Gastrocnemius medialis (tissue), 4 donors: ENCODE results near the gene HEXB. TPM values are rescaled to one million over a fixed set of nuclear protein-coding genes. Genes with fewer than 3 reads are reported as not detected.
"Not testable (repeated sequence)": the region's sequence is repeated elsewhere in the genome, so short reads cannot be mapped to it uniquely, and the experiment has no call there.

Experiments used
- ATAC-seq, 2 donors: fragments of 150-250 bp; one replicate each; pipeline ENCODE4 v1.9.1; 2016
- DNase-seq, 2 donors: peaks; one replicate each; pipeline ENCODE4 v3.0.0-alpha.2; 2019
- H3K27ac ChIP-seq, 4 donors: fragments of 200-600 bp; sonication (generic); 1 replicate in 1 of 4; 2 replicates in 3 of 4; pipeline ENCODE4 v1.5.1; 2016 to 2018; ENCODE audit warnings: mild to moderate bottlenecking in 2 of 4, moderate library complexity in 1 of 4
- H3K27me3 ChIP-seq, 3 donors: fragments of 200-600 bp; sonication (generic) in 2 of 3; 1 replicate in 1 of 3; 2 replicates in 2 of 3; pipeline versions ENCODE4 v1.5.1 to v1.6.0; 2016 to 2019; ENCODE audit warnings: mild to moderate bottlenecking in 1 of 3, moderate library complexity in 1 of 3
- H3K36me3 ChIP-seq, 2 donors: fragments of 200-600 bp; sonication (generic) in 1 of 2; one replicate each; pipeline ENCODE4 v1.5.1; 2017 to 2018
- H3K4me1 ChIP-seq, 2 donors: fragments of 200-600 bp; sonication (generic) in 1 of 2; one replicate each; pipeline ENCODE4 v1.5.1; 2016 to 2017; ENCODE audit warnings: mild to moderate bottlenecking in 2 of 2
- H3K4me3 ChIP-seq, 4 donors: fragments of 200-600 bp; sonication (generic) in 3 of 4; 1 replicate in 1 of 4; 2 replicates in 3 of 4; pipeline ENCODE4 v1.5.1; 2016 to 2019; ENCODE audit warnings: mild to moderate bottlenecking in 2 of 4
- H3K9me3 ChIP-seq, 3 donors: fragments of 200-600 bp; sonication (generic) in 2 of 3; 1 replicate in 1 of 3; 2 replicates in 2 of 3; pipeline ENCODE4 v1.5.1; 2016 to 2019
- CTCF ChIP-seq, 5 experiments: fragments of 450-650 bp in 3 of 5; fragments of 200-600 bp in 2 of 5; sonication (generic) in 2 of 5; IDR thresholded peaks in 4 of 5; conservative IDR thresholded peaks in 1 of 5; 1 replicate in 4 of 5; 2 replicates in 1 of 5; pipeline ENCODE4 v1.5.1; 2016 to 2019; ENCODE audit warnings: antibody characterized with exemption in 5 of 5, mild to moderate bottlenecking in 3 of 5, moderate library complexity in 3 of 5
- POLR2A ChIP-seq, 2 donors: fragments of 450-650 bp; IDR thresholded peaks; one replicate each; pipeline ENCODE4 v1.6.1; 2017; ENCODE audit warnings: antibody characterized with exemption in 2 of 2, mild to moderate bottlenecking in 2 of 2, moderate library complexity in 2 of 2
- in situ Hi-C, 4 donors: fragments of 200-750 bp; cut with MboI; loops; one replicate each; pipeline versions ENCODE4 v1.15.0 to v1.8.0; 2017; ENCODE audit warnings: low sequenced_read_pairs in 4 of 4
- intact Hi-C: fragments of 100-400 bp; cut with DNase I; formaldehyde crosslinking; loops from one replicate; pipeline ENCODE4 v1.15.1; 2023; ENCODE audit warnings: low total_unique reads
- total RNA-seq, 4 donors: library from RNA; depleted of rRNA; stranded (reverse); fragments of >200 nt; gene quantifications; one replicate each; pipeline versions ENCODE4 v1.1.0 to v1.2.3, GENCODE V29; 2016

Gene HEXB
- total RNA-seq, 4 donors from 2014 or later, result 32.3 to 54.4 (median 47.1) TPM

- H3K27ac ChIP-seq, result peak overlapping the region in 3 of 4 donors; percentile 16 to 55 (median 21)
- intact Hi-C loops (loop anchor here (5.0 kb wide), 2 partner anchors 244 to 1009 kb away; no protein-coding TSS in a partner anchor), in situ Hi-C loops (loop anchor here in 1 of 4 donors (25.0 kb wide), 1 partner anchor 239 kb away; no protein-coding TSS in a partner anchor)
- peak; percentile 70 to 79 for ATAC-seq
- no peaks in the 10 kb centered on the region for H3K36me3 ChIP-seq
- H3K27me3 ChIP-seq, result no peaks in the 10 kb centered on the region
- no peak for DNase-seq
- peak overlapping the region; percentile 20 to 36 (median 28) for H3K4me3 ChIP-seq
- TF ChIP-seq CTCF (IDR thresholded peaks at IDR 0.05 in 4 of 5, conservative IDR thresholded peaks at IDR 0.05 in 1 of 5), result peak in 4 of 5 experiments; percentile 22 to 57 (median 40)
- no peak for TF ChIP-seq POLR2A (IDR thresholded peaks at IDR 0.05)
- peaks cover 0 to 4% of the 10 kb centered on the region in 2 donors for H3K4me1 ChIP-seq
- H3K9me3 ChIP-seq, result no peaks in the 10 kb centered on the region
Observed at GRCh38 chr5:74673011-74673790, 11.8 kb upstream of the HEXB start.

DNA sequence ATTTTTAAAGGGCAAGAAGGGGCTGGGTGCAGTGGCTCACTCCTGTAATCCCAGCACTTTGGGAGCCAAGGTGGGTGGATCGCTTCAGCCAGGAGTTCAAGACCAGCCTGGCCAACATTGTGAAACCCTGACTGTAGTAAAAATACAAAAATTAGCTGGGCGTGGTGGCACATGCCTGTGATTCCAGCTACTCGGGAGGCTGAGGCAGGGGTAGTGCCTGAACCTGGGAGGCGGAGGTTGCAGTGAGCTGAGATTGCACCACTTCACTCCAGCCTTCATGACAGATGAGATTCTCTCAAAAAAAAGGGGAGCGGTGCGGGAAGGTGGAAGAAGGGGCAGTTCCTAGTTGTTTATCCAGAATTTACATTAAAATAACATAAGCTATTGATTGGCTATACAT lies 8.6 kb upstream of the HEXB start:
- DNase-seq, H3K4me3 ChIP-seq, H3K36me3 ChIP-seq, in situ Hi-C loops, intact Hi-C loops, H3K4me1 ChIP-seq, H3K9me3 ChIP-seq, ATAC-seq, H3K27me3 ChIP-seq, H3K27ac ChIP-seq: not testable (repeated sequence)

DNA sequence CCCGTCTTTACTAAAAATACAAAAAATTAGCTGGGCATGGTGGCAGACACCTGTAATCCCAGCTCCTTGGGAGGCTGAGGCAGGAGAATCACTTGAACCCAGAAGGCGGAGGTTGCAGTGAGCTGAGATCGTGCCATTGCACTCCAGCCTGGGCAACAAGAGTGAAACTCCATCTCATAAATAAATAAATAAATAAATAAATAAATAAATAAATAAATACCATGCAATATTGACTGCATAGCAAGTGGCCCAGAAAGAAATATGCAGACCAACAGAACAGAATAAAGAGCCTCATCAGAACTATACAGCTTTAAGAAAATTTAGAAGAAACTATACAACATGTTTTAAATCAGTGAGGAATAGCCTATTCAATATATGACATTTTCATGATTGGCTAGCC lies 6.9 kb upstream of the HEXB start:
- H3K36me3 ChIP-seq, in situ Hi-C loops, H3K4me3 ChIP-seq, intact Hi-C loops, H3K4me1 ChIP-seq, H3K27ac ChIP-seq, ATAC-seq, H3K27me3 ChIP-seq, DNase-seq, H3K9me3 ChIP-seq: not testable (repeated sequence)

GRCh38 chr5:74679300-74679699 lies 5.7 kb upstream of the HEXB start:
- H3K9me3 ChIP-seq, H3K4me1 ChIP-seq, H3K27ac ChIP-seq, DNase-seq, H3K36me3 ChIP-seq, in situ Hi-C loops, H3K4me3 ChIP-seq, ATAC-seq, intact Hi-C loops, H3K27me3 ChIP-seq: not testable (repeated sequence)

- no peak for ATAC-seq
- intact Hi-C loops (loop anchor here (10.0 kb wide), 1 partner anchor 1115 kb away; the partner anchor contains the start of genes ANKRA2 and UTP15), in situ Hi-C loops (no loop called here)
- no peaks in the 10 kb centered on the region for H3K27me3 ChIP-seq
- no peak overlapping the region for H3K4me3 ChIP-seq
- no peaks in the 10 kb centered on the region for H3K36me3 ChIP-seq
- H3K4me1 ChIP-seq, result no peaks in the 10 kb centered on the region
- no peaks in the 10 kb centered on the region for H3K9me3 ChIP-seq
- no peak for DNase-seq
- no peak overlapping the region for H3K27ac ChIP-seq
- TF ChIP-seq POLR2A (IDR thresholded peaks at IDR 0.05) (no peak), CTCF (IDR thresholded peaks at IDR 0.05 in 4 of 5, conservative IDR thresholded peaks at IDR 0.05 in 1 of 5) (no peak)
Observed at GRCh38 chr5:74679966-74680365, 5.1 kb upstream of the HEXB start.

DNA sequence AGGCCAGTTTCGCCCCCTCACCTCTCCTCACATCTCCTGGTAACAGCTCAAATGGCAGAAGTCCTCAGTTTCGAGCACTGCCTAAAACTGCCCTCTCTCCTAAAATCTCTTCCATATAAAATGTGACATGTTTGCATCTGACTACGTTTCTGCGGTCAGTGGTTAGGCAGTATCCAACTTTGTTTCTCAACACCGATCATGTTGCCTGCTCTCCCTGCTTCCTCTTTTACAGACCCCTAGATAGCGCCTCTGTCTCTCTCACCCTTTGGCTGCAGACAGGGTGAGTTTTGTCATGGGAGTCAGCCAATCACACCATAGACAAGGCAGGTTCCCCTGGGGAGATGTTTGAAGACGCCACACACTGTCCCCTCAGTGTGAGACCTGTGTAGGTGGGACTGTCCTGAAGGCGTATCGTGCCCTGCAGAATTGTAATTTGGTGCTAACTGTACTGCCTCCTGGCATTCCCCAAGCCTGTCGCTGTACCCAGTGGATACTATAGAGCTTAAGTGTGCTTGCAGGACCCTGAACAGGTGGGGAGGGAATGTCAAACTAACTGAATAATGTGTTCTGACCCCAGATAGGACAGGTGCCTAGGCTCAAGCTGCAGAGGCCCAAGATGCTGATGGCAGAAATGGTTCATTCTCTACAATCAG lies 1.1 kb downstream of the HEXB start:
- peaks cover 7 to 12% of the 10 kb centered on the region in 2 donors for H3K4me1 ChIP-seq
- no peaks in the 10 kb centered on the region for H3K27me3 ChIP-seq
- in situ Hi-C loops (no loop called here), intact Hi-C loops (loop anchor here (1.0 to 10.0 kb wide), 3 partner anchors 80 to 1121 kb away; partner anchors contain the start of genes ANKRA2, HMGCR and UTP15)
- ATAC-seq (peak; percentile 24 to 42), DNase-seq (peak in 1 of 2 donors; percentile 14)
- peak overlapping the region; percentile 84 to 96 (median 92) for H3K4me3 ChIP-seq
- H3K27ac ChIP-seq, result peak overlapping the region; percentile 83 to 90 (median 89)
- no peaks in the 10 kb centered on the region for H3K9me3 ChIP-seq
- H3K36me3 ChIP-seq, result peaks cover 0 to 11% of the 10 kb centered on the region in 2 donors
- TF ChIP-seq POLR2A (IDR thresholded peaks at IDR 0.05) (no peak), CTCF (IDR thresholded peaks at IDR 0.05 in 4 of 5, conservative IDR thresholded peaks at IDR 0.05 in 1 of 5) (no peak)
